Stimulated activated naive CD4-positive, alpha-beta T cell (primary cell): ENCODE data around the gene VAV2.

ENCODE experiments used
- DNase-seq, 6 experiments: peaks; one replicate each; lab custom pipeline; 2025; lab: John Stamatoyannopoulos, UW

The VAV2 gene

DNA sequence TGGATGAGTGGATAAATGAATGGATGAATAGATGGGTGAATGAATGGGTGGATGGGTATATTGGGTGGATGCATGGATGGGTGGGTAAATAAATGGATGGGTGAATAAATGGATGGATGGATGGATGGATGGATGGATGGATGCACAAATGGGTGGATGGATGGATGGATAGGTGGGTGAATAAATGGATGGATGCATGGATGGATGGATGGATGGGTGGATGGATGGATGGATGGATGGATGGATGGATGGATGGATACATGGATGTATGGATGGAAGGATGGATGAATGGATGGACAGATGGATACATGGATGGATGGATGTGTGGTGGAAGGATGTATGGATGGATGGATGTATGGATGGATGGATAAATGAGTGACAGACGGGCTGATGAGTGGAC is 140.4 kb downstream of the VAV2 start:
- no peak for DNase-seq

DNA sequence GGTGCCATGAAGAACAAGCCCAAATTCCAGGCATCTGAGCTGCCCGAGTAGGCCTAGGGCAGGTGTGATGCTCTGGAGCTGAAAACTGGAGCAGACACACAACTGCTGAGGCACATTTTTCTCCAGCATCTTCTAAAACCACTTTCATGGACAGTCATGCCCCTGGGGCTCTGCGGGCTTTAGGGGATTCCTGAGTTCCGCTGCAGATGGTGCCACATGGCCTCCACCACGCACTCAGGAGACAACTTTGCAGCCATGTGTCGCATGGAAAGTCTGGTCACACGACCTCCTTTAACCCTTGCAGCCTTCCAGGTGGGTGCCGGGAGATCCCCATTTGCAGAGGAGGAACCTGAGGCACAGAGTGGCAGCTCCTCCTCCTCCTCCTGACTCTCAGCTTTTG is 141.2 kb downstream of the VAV2 start:
- DNase-seq = no peak

DNA sequence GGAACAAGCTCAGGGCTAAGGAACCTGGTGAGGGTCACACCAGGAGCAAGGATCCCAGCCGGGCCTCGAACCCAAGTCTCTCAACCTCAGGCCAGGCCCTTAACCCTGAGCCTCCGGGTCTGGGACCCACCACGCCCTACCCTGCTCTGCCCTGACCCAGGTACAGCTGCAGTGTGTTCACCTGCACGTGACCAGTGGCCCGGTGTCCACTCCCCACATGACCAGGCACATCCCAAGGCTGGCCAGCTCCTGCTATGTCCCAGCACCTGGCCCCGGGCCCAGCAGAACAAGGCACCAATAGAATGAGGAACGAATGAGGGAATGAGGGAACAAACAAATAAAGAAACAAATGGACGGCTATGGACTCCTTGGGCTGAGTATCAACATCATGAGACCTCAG is 142.0 kb downstream of the VAV2 start:
- no peak for DNase-seq

DNA sequence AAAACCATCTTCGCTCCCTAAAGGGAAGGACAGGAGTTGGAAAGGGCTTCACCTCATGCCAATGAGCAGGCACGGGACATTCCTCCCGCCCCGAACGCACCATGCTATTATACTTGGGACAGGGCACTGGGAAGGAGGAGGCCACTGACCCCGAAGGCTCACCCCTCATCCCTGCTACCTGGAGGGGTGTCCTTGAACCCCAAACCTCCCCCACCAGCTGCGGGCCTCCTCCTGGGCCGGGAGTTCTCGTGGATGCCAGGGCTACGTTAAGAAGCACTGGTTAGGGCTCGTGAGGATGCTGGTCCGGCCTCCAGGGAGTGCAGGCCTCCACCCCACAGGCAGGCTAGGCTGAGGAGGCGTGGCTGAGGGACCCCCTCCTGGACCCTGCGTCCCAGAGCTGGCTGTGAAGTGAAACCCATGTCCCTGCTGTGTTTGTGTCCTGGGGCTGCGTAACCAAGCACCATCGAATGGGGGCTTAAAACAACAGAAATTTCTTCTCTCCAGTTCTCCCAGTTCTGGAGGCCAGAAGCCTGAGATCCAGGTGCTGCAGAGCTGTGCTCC is 142.9 kb downstream of the VAV2 start:
- no peak for DNase-seq

DNA sequence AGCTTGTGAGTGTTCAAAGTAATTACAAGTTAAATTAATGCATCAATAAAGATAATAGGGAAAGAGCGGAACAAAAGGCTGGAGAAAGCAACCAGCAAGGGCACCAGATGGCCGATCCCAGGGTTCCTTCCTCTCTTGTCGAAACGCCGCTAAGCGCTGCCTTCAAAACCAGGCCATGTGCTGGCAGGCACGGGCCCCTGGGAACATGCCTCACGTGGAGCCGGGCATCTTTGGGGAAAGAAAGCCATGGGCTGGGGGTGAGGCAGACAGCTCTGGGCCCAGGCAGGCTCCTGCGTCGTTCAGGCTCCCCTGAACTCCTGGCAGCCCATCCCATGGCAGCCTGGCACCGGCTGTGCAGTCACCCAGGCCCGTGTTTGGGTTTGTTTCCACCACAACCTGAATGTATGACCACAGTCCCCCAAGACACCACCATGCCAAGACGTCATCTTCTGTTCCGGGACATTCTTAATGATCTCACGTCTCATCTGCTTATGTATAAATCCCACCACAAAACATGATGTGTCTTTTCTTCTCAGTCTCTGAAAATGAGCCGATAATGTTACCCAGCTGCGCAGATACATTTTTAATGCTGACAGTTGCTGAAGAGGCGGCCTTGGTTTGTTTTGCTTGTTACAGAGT is 143.5 kb downstream of the VAV2 start:
- no peak for DNase-seq

DNA sequence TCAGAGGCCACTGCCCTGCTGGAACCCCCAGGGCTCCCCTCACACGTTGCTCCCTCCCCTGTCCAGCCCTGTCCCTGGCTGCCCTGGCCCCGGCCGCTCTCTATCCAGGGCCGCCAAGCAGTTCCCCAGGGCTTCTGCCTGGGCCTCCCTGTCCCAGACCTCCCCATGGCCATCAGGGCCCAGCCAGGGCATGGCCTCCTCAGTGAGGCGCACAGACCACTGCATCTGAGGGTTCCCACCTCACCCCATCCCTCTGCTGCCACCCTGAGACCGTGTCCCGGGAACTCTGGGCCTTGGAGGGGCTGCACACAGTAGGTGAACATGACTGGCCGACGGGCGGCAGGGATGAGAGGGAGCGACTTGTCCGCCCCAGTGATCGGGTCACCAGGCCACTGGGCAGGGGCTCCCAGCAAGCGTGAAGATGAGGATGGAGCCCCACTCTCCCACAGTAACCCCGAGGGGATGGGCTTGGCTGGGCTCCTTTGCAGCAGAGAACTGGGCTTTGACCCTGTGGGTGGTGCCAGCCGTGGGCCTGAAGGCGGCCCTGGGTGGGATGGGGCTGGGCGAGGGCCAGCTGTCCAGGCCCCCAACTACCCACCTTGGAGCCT is 145.5 kb downstream of the VAV2 start:
- no peak for DNase-seq

DNA sequence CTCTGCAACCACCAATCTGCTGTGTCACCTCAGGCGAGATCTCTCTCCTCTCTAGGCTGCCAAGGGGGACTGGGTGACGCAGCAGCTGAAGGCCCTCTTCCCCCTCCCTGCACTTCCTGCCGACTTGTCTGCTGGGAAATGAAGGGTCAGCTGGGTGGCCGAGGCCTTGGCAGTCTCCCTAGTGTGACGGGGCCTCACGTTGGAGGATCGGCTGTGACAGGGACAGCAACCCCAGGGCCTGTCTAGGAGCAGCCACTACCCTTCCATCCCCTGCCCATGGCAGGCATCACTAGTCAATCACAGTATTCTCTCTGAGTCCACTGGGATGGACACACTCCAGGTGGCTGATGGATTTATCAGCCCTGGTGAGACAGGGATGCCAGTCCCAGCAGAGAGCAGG is 146.7 kb downstream of the VAV2 start:
- DNase-seq = no peak

DNA sequence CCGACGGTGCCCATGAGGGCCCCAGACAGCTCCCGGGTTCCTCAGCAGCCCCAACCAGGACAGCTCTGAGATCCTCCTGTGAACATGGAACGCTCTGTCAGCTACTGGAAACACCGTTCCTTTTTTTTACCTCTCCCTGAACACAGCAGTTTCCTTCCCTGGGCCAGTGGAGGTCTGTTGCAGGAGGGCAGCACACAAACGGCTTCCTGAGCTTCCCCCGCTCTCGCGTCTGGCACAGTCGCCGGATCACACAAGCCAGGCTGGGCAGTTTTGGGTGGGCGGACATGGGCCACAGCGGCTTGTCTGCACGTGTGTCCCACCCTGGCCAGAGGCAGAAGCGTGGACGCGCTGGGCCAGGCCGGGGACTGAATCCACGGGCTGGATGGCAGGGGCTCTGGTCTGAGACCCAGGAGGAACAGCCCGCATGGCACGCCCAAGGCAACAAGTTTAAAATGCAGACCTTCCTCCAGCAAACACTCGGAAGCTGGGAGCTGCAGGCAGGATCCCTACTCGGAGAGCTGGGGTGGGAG is 147.2 kb downstream of the VAV2 start:
- DNase-seq = no peak

DNA sequence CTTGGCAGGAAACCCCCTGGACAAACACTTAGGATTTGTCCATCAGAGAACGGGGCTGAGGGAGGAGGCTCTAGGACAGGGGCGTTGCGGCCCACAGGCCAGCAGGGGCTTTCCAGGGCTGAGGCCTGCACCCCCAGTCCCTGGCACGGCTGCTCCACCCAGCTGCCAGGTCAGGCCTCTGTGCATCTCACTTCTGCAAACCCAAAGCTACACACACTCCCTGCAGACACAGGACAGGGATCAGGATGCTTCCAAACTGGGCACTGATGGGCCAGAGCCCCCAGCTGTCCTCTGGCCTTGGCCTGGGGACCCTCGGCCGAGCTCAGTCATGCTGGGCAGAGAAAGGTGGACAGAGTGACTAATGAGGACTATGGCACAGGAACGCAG is 147.7 kb downstream of the VAV2 start:
- DNase-seq = no peak

DNA sequence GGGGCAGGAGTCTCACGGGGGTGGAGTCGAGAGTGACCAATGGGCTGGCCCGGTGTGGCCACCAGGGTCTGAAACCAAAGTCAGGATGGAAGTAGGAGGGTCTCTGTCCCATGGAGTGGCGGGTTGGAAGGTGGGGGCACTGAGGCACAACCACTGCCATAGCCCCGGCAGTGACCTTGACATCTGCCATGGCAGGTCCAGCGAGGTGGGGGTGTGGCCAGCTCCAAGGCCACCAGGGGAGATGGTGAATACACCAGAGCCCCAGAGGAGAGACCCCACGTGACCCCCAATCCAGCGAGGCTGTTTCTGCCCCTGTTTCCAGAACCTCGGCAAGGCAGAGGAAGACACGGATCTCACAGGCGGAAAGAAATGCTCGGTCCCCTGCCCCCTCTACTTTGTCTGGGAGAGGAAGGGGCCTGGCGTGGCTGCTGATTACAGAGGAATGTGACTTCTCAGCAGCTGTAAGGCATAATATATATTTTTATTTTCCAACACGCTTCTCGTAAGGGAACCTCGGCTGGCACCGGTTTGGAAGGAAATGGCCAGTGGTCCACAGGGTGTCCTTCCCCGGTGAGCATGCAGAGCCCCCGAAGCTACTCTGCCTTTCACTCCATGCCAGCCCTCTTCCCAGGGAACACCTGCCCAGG is 148.2 kb downstream of the VAV2 start:
- DNase-seq = no peak

DNA sequence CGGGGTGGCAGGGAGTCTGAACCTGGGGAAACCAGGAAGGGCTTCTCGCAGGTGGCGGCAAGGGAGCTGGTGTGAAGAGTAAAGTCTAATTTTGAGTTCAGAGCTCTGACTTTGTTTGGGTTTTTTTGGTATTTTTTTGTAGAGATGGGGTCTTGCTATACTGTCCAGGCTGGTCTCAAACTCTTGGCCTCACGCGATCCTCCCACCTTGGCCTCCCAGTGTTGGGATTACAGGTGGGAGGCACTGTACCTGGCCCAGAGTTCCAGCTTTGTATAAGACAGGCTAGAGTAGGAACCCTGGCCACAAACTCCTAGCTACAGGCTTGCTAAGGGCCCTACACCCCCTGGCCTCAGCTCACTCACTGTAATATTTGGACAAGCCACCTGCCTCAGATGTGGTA is 148.9 kb downstream of the VAV2 start:
- no peak for DNase-seq

DNA sequence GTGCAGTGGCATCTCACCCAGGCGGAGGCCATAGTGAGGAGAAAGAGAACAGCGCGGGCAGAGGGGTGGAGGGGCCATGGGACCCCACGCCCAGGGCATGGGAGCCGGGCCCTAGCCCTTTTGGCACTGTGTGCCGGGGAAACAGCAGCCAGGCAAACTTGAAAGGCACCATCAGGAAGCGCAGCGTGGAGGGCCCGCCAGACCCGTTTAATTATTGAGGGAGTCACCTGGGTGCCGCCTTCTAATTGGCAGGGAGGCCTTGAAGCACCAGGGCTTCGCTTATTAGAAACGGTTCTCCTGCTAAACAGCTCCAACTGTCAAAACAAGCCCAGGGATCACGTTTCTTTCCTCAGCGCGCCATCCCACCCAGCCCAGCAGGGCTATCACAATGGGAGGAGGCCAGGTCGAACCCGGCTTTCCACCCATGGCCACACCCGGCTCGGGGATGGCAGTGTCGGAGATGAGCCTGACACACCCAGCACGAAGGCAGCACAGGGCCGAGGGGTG is 149.3 kb downstream of the VAV2 start:
- no peak for DNase-seq

DNA sequence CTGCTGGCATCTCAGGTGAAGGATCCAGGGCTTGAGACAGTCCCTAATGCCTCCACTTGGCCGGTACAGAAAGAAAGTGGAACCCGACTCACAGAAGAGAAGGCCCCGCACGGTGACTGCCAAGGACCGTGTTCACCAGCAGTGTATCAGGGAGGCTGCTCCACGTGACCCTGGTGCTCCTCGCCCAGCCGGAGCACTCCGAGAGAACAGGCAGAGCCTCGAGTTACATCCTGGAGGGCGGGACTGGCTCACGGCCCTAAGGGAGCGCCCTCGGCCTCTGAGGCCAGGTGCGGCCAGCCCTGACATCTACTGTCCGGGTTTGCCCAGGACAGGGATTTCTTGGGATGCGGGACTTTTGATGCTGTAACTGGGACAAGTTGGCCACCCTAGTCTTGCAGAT is 149.9 kb downstream of the VAV2 start:
- no peak for DNase-seq

DNA sequence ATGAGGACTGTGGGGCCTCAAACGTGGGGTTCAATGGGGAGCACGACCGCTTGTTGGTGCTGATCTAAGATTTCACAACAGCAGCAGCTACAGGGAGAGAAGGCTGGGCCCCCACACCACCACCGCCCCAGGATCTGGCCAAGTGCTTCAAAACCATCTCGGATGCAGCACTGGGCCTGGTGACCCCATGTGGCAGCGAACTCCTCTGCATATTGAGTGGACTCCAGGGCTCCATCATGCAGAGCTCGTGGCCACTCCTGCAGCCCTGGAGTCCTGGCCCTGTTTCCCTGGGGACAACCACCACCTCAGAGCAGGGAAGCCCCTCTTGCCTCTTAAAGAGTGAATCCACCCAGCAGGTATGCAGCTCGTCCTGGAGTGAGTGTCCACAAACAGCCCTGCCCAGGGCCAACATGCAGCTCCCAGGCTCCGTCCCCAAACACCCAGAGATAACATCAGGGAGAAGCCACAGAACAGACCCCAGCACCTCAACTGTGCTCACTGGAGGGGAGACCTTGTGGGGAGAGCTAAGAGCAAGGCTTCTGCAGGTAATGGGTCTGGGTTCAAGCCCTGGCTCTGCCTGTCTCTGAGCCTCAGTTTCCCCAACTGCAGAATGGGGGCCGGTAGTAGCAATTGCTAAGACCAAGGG is 150.8 kb downstream of the VAV2 start:
- no peak for DNase-seq

DNA sequence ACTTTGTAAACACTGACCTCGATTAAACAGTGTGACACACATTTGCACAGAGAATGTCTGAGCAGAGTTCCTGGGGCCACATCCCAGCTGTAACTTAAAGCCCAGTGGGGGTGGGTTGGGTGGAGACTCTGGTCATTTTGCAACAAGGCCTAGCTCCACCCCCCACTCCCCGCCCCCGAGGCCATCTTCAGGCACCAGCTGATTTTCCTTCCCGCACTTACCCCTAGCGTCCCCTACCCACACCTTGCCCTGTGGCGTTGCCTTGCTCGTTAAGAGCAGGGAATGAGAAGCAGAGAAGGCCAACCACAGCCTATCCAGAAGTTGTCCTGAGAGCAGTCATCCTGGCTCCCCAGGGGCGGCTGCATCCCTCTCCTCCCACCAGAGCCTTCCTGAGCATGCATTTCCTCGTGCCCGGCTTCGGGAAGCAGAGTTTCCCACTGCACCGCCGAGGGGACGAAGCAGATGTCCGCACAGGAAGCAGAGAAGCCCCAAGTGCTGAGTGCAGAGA is 152.2 kb downstream of the VAV2 start:
- DNase-seq = no peak

DNA sequence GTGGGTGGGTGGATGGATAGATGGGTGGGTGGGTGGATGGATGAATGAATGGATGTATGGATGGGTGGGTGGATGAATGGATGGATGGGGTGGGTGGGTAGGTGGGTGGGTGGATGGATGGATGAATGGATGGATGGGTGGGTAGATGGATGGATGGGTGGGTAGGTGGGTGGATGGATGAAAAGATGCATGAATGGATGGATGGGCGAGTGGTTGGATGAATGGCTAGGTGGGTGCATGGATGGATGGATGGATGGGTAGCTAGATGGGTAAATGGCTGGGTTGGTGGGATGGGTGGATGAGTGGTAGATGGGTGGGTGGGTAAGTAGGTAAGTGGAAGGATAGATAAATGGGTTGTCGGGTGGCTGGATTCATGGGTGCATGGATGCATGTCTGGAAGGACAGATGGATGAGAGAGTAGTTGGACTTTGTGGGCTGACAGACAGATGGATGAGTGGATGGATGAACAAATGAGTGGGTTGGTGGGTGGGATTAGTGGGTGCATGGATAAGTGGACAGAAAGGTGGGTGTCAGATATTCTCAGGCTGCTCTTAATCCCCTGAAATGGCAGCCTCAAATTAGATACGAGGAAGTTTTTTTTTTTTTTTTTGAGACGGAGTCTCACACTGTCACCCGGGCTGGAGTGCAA is 153.1 kb downstream of the VAV2 start:
- no peak for DNase-seq

DNA sequence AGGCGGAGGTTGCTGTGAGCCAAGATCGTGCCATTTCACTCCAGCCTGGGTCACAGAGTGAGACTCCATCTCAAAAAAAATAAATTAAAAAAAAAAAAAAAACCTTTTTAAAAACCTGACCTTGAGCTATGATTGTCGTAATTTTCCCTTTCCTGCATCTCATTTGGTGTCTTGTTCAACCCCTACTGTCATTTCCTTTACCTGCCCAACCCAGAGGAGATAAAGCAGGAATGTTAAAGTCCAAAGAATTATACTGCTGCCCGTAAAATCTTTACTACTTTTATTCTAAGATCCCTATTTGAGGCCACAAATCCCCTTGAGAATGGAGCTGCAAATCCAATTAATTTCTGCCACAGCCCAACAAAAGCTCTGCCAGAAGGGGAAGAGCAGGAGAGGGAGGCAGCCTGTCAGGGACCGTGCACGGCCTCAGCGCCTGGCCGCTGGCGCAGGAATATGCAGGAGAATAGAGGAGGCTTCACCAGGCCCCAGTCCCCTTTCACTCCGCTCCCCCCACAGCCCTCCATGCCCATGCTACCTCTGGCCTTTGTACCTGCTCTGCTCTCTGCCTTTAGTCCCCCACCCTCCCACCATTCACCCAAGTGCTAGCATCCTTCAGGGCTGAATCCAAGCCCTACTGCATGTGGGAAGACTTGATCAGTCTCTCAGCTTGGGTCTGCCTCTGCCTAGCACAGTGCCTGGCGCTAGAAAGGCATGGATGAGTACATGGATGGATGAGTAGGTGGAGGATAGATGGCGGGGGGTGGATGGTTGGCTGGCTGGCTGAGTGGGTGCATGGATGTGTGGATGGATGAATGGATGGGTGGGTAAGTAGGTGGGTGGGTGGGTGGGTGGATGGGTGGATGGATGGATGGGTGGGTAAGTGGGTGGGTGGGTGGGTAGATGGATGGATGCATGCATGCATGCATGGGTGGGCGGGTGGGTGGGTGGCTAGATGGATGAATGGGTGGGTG is 154.2 kb downstream of the VAV2 start:
- no peak for DNase-seq

DNA sequence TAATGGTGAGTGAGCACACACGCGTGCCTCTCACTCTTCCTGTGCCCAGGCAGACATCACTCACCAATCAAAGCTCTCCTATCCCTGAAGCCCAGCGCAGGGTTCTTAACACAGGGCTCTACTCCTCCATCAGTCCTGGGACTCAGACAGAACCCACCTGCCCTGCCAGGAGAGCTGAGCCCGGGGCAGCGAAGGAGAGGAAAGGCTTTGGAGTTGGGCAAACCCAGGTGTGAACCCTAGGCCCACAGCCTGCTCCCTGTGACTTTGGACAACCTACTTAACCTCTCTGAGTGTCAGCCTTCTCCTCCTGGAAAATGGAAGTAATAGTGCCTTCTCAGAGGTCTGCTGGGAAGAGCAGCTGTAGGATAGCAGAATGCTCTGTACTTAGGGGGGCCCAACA is 155.3 kb downstream of the VAV2 start:
- no peak for DNase-seq

DNA sequence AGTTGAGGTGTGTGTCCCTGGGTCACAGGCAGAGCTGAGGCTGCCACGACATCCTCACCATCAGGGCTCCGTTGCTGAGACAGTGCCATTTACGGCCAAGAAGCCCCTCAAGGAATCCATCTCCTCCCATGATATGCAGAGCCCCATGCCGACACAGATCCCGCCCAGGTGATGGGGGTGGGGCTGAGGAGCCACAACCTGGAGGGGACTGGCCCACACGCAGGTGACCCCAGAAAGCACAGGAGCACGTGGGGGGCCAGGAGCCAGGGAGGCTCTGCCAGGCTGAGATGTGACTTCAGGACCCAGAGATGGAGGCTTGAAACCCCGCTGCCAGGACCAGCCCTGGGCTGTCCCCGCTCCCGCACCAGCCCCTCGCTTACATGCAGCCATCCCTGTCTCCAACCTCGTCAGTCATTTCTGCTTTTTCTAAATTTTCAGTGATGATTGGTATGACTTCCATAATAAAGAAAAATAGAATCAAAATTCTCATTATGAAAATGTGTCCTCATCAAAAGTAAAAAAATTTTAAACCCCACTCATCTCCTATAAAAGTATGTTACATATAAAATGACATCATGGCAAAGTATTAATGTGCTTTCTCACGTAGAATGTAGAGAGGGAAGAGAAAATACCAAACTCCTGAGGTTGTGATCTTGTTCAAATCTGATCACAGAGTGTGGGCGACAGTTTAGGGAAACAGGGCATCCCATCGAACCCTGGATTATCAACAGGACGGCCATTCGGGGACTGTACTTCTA is 155.9 kb downstream of the VAV2 start:
- DNase-seq = no peak
